Measurements from ENCODE around the gene CNEP1R1. TPM values are rescaled to one million over a fixed set of nuclear protein-coding genes. Genes with fewer than 3 reads are reported as not detected.

The CNEP1R1 gene
- total and polyA plus RNA-seq, 9 of the 15 experiments (the other 6 are each of a cell fraction or from before 2014, with no cell fraction given): 7.6 to 20.1 (median 10.6) TPM

DNA sequence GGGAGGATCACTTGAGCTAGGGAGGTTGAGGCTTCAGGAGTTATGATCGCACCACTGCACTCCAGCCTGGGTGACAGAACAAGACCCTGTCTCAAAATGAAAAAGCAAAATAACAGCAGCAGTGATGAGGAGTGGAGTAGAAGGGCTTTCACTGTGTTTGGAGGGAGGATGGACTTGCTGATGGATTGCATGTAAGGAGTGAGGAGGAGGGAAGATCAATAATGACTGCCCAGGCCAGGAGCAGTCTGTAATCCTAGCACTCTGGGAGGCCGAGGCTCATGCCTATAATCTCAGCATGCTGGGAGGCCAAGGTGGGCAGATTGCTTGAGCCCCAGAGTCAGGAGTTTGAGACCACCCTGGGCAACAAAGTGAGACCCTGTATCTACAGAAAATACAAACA lies 14.8 kb upstream of the CNEP1R1 start:
- H3K4me2 ChIP-seq (ENCODE audit: insufficient read depth, low read length): no peak overlapping the region
- TF ChIP-seq STAG1 (CRISPR knock-in tag; IDR thresholded peaks at IDR 0.05; ENCODE audit: borderline replicate concordance) (no peak), ZNF408 (CRISPR knock-in tag; IDR thresholded peaks at IDR 0.05; ENCODE audit: low read depth) (no peak), ZNF143 (CRISPR knock-in tag; IDR thresholded peaks at IDR 0.05) (no peak), ZKSCAN1 (IDR thresholded peaks at IDR 0.05; ENCODE audit: low read depth, low read length) (no peak), ZNF431 (CRISPR knock-in tag; IDR thresholded peaks at IDR 0.05) (no peak), FUS (optimal IDR thresholded peaks at IDR 0.05; ENCODE audit: low read depth, low read length) (no peak), FOXK2 (conservative IDR thresholded peaks at IDR 0.05 in 1 of 2, IDR thresholded peaks at IDR 0.05 in 1 of 2; ENCODE audit: low read depth in 2 of 2) (no peak), TGIF2 (CRISPR knock-in tag; IDR thresholded peaks at IDR 0.05) (no peak), ARID1B (IDR thresholded peaks at IDR 0.05) (no peak), TEAD1 (CRISPR knock-in tag; IDR thresholded peaks at IDR 0.05) (no peak), SOX6 (IDR thresholded peaks at IDR 0.05) (no peak)
- TF ChIP-seq, protein P1, sequence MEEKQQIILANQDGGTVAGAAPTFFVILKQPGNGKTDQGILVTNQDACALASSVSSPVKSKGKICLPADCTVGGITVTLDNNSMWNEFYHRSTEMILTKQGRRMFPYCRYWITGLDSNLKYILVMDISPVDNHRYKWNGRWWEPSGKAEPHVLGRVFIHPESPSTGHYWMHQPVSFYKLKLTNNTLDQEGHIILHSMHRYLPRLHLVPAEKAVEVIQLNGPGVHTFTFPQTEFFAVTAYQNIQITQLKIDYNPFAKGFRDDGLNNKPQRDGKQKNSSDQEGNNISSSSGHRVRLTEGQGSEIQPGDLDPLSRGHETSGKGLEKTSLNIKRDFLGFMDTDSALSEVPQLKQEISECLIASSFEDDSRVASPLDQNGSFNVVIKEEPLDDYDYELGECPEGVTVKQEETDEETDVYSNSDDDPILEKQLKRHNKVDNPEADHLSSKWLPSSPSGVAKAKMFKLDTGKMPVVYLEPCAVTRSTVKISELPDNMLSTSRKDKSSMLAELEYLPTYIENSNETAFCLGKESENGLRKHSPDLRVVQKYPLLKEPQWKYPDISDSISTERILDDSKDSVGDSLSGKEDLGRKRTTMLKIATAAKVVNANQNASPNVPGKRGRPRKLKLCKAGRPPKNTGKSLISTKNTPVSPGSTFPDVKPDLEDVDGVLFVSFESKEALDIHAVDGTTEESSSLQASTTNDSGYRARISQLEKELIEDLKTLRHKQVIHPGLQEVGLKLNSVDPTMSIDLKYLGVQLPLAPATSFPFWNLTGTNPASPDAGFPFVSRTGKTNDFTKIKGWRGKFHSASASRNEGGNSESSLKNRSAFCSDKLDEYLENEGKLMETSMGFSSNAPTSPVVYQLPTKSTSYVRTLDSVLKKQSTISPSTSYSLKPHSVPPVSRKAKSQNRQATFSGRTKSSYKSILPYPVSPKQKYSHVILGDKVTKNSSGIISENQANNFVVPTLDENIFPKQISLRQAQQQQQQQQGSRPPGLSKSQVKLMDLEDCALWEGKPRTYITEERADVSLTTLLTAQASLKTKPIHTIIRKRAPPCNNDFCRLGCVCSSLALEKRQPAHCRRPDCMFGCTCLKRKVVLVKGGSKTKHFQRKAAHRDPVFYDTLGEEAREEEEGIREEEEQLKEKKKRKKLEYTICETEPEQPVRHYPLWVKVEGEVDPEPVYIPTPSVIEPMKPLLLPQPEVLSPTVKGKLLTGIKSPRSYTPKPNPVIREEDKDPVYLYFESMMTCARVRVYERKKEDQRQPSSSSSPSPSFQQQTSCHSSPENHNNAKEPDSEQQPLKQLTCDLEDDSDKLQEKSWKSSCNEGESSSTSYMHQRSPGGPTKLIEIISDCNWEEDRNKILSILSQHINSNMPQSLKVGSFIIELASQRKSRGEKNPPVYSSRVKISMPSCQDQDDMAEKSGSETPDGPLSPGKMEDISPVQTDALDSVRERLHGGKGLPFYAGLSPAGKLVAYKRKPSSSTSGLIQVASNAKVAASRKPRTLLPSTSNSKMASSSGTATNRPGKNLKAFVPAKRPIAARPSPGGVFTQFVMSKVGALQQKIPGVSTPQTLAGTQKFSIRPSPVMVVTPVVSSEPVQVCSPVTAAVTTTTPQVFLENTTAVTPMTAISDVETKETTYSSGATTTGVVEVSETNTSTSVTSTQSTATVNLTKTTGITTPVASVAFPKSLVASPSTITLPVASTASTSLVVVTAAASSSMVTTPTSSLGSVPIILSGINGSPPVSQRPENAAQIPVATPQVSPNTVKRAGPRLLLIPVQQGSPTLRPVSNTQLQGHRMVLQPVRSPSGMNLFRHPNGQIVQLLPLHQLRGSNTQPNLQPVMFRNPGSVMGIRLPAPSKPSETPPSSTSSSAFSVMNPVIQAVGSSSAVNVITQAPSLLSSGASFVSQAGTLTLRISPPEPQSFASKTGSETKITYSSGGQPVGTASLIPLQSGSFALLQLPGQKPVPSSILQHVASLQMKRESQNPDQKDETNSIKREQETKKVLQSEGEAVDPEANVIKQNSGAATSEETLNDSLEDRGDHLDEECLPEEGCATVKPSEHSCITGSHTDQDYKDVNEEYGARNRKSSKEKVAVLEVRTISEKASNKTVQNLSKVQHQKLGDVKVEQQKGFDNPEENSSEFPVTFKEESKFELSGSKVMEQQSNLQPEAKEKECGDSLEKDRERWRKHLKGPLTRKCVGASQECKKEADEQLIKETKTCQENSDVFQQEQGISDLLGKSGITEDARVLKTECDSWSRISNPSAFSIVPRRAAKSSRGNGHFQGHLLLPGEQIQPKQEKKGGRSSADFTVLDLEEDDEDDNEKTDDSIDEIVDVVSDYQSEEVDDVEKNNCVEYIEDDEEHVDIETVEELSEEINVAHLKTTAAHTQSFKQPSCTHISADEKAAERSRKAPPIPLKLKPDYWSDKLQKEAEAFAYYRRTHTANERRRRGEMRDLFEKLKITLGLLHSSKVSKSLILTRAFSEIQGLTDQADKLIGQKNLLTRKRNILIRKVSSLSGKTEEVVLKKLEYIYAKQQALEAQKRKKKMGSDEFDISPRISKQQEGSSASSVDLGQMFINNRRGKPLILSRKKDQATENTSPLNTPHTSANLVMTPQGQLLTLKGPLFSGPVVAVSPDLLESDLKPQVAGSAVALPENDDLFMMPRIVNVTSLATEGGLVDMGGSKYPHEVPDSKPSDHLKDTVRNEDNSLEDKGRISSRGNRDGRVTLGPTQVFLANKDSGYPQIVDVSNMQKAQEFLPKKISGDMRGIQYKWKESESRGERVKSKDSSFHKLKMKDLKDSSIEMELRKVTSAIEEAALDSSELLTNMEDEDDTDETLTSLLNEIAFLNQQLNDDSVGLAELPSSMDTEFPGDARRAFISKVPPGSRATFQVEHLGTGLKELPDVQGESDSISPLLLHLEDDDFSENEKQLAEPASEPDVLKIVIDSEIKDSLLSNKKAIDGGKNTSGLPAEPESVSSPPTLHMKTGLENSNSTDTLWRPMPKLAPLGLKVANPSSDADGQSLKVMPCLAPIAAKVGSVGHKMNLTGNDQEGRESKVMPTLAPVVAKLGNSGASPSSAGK (IDR thresholded peaks at IDR 0.05): no peak
- TF ChIP-seq, protein P2, sequence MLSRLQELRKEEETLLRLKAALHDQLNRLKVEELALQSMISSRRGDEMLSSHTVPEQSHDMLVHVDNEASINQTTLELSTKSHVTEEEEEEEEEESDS (CRISPR knock-in tag; IDR thresholded peaks at IDR 0.05): no peak
- FAIRE-seq (no peak), ATAC-seq (no peak), DNase-seq (ENCODE audit: extremely low read depth in 1 of 4, low spot score in 3 of 4) (no peak)
- H3K36me3 ChIP-seq (ENCODE audit: control insufficient read depth, insufficient read depth, low read length): no peaks in the 10 kb centered on the region
- H3K4me1 ChIP-seq (replicated peaks in 1 of 2; ENCODE audit: control insufficient read depth in 2 of 2, insufficient read depth in 2 of 2, low read length in 2 of 2): no peaks in the 10 kb centered on the region
- CTCF ChIA-PET (ENCODE audit: low intra/inter-chr PET ratio): no interaction called here
- no peaks in the 10 kb centered on the region for H4K20me1 ChIP-seq (replicated peaks; ENCODE audit: control insufficient read depth, insufficient read depth, low read length)
- H3K4me3 ChIP-seq: no peak overlapping the region
- 0% methylated on average over 2 of the region's 2 CpGs for WGBS (ENCODE audit: insufficient coverage, low coverage, missing lambda C conversion rate)
- no peak overlapping the region for H2AFZ ChIP-seq (ENCODE audit: low read depth, low read length)
- H3K9me3 ChIP-seq (replicated peaks; ENCODE audit: control insufficient read depth, insufficient read depth, low read depth, low read length): no peaks in the 10 kb centered on the region
- peaks cover 8 to 14% of the 10 kb centered on the region in 2 experiments; a peak in 4 of 5 replicates for H3K27me3 ChIP-seq (ENCODE audit: control insufficient read depth in 2 of 2, insufficient read depth in 2 of 2, low read length in 2 of 2)
- intact Hi-C loops (cut with micrococcal nuclease) (no loop called here), in situ Hi-C loops (cut with MboI) (no loop called here)
- POLR2A ChIA-PET: no interaction called here
- H3K9ac ChIP-seq (ENCODE audit: insufficient read depth in 1 of 2, low read depth in 2 of 2, low read length in 2 of 2): no peak overlapping the region
- H3K27ac ChIP-seq (ENCODE audit: extremely low read depth, low read depth, low read length): no peak overlapping the region
- no peaks in the 10 kb centered on the region for H3K79me2 ChIP-seq (ENCODE audit: control insufficient read depth, insufficient read depth, low read length)
- no peaks in the 10 kb centered on the region for H3K9me1 ChIP-seq (ENCODE audit: control insufficient read depth, insufficient read depth, low read length)
- BruUV-seq (replicated peaks): no TSS peak
